Hematopoietic multipotent progenitor cell treated with erythropoietin and hydrocortisone succinate and interleukin-3 and kit ligand, for 8 days (in vitro differentiated cells): ENCODE results near the gene NELFCD.
"Not testable (repeated sequence)": the region's sequence is repeated elsewhere in the genome, so short reads cannot be mapped to it uniquely, and the experiment has no call there.

Experiments
- DNase-seq: peaks from one replicate; pipeline ENCODE4 v3.0.0-alpha.2; 2015

NELFCD gene

GRCh38 chr20:59027741-59028320, 46.8 kb downstream of the NELFCD start:
- no peak for DNase-seq

GRCh38 chr20:59028812-59029211, 47.8 kb downstream of the NELFCD start:
- no peak for DNase-seq

- DNase-seq = no peak
Measured at GRCh38 chr20:59030911-59031563, 50.0 kb downstream of the NELFCD start.

GRCh38 chr20:59031564-59032022, 50.5 kb downstream of the NELFCD start:
- no peak for DNase-seq

GRCh38 chr20:59032023-59032712, 51.1 kb downstream of the NELFCD start, which contains the start of gene ATP5F1E:
ATP5F1E (minus strand) TSS chr20:59032335; CDS start chr20:59032251, 84 bp downstream.
- peak; percentile 94 for DNase-seq

GRCh38 chr20:59032713-59033059, 51.6 kb downstream of the NELFCD start:
- DNase-seq = no peak

GRCh38 chr20:59033093-59033492, 52.0 kb downstream of the NELFCD start:
- no peak for DNase-seq

- DNase-seq = no peak
Measured at GRCh38 chr20:59033616-59034165, 52.6 kb downstream of the NELFCD start.

GRCh38 chr20:59035381-59035780, 54.3 kb downstream of the NELFCD start:
- no peak for DNase-seq

GRCh38 chr20:59037386-59037785, 56.3 kb downstream of the NELFCD start:
- no peak for DNase-seq

- no peak for DNase-seq
Measured at GRCh38 chr20:59039233-59039632, 58.2 kb downstream of the NELFCD start.

- DNase-seq = no peak
Measured at GRCh38 chr20:59040667-59041066, 59.6 kb downstream of the NELFCD start.

GRCh38 chr20:59041487-59041886, 60.4 kb downstream of the NELFCD start:
- DNase-seq = not testable (repeated sequence)

GRCh38 chr20:59042151-59042795, 61.2 kb downstream of the NELFCD start, which contains the start of gene PRELID3B:
PRELID3B (minus strand) TSS chr20:59042786; CDS start chr20:59042730, 56 bp downstream.
- peak; percentile 33 for DNase-seq

- DNase-seq = peak; percentile 93
Measured at GRCh38 chr20:59042796-59043631, 62.0 kb downstream of the NELFCD start.

- DNase-seq = no peak
Measured at GRCh38 chr20:59043698-59044097, 62.6 kb downstream of the NELFCD start.

GRCh38 chr20:59044295-59044694, 63.2 kb downstream of the NELFCD start:
- no peak for DNase-seq
